Inflammatory macrophage (primary cell): Measurements from ENCODE around the gene KL.

ENCODE experiments used
- DNase-seq, 2 donors: peaks; one replicate each; pipeline ENCODE4 v3.0.0-alpha.2; 2020 to 2022

The KL gene

DNA sequence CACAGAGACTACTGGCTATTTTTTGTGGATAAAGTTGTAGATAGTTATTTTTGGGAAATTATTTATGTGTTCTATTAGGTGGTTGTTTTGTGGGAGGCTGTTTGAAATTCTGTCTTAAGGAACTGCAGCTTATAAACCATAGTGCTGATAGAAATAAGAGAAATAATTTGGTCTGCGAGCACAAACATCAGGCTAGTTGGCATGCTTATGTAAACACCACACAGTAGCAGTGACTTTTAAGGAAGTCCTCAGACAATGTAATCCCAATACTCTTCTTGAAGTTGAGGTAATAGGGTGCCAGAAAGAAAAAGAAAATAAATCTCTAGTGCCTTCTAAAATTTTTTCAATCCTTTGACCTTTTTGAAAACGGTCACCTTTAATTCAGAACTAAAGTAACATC is 23.9 kb downstream of the KL start:
- no peak for DNase-seq

DNA sequence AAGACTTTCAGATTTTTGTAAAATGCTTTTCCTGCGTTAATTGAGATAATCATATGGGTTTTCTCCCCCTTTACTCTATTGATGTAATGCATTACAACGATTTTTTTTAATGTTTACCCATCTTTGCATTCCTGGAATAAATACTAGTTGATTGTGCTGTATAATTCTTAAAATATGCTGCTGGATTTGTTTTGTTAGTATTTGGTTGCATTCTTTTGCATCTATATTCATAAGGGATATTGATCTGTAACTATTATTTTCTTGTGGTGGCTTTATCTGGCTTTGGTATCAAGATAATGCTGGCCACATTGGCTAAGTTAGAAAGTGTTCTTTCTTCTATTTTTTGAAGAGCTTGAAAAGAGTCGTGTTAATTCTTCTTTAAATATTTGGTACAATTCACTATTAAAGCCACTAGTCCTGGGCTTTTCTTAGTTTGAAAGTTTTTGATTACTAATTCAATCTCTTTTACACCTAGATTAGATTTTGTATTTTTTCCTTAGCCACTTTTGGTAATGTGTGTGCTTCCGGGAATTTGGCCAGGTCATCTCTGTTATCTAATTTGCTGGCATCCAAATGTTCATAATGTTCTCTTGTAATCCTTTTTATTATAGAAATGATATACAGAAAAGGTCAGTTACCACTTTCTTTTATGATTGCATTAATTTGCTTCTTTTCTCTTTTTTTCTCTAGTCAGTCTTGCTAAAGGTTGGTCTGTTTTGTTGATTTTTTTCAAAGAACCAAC is 29.8 kb downstream of the KL start:
- DNase-seq, result no peak

DNA sequence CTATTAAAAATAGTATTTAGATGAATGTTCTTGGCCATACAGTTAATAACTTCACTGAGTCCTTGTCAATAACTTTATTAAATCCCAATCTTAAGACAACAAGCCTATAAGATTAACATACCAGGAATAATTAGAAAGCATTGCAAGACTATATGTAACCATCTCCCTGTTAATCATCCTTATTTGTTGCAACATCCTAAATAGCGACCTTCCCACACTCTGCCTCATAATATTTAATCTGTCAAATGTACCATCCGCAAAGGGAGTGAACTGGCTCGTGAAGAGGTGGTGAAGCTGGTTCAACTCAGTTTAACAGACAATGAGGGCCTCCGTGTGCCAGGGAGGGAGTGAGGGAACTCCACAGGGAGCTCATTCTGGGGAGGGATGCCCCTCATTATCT is 33.9 kb downstream of the KL start:
- DNase-seq, result no peak

DNA sequence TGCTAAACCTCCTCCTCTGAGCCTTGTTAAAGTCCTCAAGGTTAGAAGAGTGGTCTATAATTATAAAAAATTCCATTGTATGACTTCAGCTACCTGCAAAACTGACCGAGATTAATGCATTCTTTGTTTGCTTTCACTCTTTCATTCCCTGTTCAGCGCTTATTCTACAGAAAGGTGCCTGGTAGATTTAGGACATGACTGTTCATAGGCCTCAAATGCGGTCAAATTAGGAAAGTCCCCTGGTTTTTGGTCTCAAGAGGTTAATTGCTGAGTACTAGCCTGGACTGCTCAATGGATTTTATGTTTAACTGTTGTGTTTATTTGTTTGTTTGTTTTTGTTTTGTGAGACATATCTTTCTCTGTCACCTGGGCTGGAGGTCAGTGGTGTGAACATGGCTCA is 35.4 kb downstream of the KL start:
- no peak for DNase-seq

DNA sequence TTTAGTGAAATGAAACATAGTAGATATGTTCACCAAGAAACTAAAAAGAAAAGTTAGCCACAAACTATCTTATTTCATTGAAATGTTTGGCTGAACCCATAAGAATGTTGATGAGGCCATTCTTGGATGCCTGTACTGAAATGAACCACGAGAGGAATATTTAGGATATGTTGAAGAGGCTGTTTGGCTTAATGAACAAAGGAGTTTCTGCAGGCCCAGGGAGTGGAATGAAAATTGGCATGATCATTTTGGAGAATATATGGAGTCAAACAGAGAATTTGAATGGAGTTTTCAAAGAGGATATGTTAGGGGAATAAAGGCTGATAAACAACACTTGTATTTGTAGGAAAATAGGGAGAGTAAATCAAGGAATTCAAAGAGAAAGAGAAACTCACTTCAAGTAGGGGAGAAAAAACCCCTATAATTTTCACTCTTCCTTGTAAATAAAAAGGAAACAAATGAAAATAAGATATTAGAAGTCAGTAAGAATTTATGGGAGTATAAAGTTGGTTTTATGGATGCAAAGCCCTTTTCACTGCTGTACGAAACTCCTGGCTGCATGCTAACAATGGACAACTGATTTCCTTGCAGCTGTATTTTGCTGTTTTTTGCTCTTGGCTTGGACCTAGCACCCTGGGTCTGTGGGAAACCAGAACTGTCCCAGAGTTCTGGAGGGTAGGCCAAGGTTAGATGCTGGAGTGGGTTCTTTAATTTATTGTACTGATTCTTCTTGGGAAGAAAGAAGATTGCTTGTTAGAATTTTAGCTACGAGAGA is 36.5 kb downstream of the KL start:
- DNase-seq, result no peak

DNA sequence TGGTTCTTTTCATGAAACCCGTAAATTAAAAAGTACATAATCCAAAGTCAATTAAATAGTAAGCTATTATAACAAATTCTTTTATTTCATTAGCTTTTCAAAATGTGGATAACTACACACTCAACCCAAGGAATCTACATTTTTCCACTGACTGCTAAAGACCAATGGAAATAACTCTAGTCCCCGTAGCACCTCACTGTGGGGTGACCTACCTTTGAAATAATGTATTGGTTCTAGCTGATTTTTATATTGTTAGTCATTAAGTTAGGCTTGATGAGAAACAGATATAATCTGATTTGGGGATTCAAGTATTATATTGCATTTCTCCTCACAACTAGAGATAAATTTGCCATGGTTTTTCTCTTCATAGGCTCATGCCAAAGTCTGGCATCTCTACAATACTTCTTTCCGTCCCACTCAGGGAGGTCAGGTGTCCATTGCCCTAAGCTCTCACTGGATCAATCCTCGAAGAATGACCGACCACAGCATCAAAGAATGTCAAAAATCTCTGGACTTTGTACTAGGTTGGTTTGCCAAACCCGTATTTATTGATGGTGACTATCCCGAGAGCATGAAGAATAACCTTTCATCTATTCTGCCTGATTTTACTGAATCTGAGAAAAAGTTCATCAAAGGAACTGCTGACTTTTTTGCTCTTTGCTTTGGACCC is 37.3 kb downstream of the KL start:
- DNase-seq, result no peak

DNA sequence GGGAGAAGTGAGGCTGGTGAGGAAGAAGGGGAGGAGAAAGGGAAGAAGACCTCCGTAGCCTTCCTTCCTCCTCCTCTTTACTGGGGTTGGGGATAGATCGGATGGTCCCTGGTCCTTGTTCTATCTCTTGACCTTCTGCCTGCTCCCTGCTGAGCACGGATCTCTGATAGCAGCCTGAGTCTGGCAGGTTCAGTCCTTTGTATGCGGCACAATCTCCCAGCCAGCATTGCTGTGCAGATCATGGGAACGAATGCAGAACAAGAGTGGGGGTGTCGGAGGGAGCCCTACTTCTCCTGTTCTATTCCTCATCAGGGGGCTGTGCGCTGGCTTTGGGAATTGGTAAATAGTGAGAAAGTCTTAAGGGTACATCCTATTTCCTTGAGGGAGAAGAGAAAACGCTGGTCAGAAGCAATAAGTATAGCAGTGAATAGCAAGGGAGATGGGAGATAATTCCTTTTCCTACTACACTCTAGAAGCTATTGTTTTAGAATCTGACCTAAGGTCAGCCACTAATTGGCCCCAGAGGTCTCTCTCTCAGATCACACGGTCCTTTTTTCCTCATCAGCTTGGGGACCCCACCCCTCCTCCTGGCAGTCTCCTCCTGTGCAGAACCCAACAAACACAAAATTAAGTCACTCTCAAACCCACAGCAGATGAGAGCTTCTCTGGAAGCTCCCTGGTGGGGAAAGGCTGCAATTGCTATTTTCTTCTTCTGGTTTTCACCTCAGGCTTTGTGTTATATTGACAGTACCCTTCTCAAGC is 41.0 kb downstream of the KL start:
- DNase-seq, result no peak

DNA sequence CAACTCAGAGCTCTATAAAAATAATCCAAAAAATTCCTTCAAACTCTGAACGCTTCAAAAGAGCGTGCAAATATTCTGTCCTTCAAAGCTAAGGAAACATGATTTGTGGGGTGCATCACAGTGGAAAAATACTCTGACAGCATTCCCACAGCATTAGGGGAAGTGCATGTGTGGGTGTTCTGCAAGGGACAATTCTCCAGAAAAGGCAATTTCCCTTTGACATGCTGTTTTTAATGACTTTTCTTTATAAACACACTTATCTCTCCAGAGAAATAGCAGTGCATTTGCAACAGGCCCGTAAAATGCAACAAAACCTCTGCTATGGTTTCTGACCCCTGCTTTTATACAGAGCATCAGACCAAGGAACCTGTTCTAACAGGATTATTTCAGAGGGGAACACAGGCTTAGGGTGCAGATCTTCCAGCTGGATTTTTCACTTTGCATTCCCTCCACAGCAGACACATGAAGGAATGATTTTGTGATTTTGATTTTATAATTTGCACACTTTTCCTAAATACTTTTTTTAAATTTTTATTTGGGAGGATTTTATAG is 42.6 kb downstream of the KL start:
- peak in 1 of 2 donors; percentile 46 for DNase-seq

DNA sequence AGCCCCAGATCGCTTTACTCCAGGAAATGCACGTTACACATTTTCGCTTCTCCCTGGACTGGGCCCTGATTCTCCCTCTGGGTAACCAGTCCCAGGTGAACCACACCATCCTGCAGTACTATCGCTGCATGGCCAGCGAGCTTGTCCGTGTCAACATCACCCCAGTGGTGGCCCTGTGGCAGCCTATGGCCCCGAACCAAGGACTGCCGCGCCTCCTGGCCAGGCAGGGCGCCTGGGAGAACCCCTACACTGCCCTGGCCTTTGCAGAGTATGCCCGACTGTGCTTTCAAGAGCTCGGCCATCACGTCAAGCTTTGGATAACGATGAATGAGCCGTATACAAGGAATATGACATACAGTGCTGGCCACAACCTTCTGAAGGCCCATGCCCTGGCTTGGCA is 44.6 kb downstream of the KL start:
- no peak for DNase-seq

DNA sequence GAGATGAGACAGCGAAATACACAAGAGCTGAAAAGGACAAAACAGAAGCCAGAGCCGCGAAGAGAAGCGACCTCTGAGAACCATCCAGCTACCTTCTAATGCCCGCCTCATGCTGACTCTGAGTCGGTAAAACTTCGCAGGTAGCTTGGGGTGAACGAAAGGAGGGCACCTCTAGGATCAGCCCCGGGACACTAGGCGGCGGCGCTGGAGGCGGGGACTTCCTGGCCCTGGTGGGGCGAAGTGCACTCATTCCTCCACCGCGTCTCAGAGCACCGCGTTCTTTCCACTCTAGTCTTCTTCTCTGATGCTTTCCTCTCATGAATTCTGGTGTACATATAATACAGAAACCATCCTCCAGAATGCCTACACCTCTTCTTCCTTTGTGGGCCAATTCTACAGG is 50.1 kb downstream of the KL start:
- no peak for DNase-seq

DNA sequence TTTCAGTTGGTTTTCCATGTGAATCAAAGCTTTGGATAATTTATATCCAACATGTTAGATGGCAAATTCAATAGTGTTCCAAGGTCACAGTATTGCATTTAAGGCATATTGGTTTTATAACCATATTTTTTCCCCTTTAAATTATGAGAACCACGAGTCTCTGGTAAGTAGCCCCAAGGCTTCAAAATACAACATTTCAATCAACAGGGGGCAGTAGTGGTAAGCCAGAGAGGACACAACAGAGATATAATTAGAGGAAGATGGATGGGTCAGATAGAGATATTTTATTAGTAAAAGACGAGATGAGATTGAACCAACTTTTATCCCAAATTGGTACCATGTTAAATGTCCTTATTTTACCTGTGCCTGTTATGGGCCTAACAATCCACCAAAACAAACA is 53.1 kb downstream of the KL start:
- peak; percentile 25 to 32 for DNase-seq

DNA sequence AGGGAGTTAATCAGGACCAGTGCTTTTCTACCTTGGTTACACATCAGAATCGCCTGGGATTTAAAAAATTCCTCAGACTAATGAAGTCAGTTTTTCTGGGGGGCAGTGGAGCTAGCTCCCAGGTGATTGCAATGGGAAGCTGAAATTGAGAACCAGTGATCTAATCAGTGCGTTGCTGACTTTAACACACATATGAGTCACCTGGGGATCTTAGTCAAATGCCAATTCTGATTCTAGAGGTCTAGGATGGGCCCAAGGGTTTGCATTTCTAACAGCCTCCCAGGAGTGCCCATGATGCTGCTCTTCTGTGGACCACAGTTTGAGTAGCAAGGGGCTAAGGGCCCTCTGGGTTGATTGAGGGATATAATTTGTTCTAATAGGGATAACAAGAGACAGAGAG is 54.5 kb downstream of the KL start:
- DNase-seq, result no peak

DNA sequence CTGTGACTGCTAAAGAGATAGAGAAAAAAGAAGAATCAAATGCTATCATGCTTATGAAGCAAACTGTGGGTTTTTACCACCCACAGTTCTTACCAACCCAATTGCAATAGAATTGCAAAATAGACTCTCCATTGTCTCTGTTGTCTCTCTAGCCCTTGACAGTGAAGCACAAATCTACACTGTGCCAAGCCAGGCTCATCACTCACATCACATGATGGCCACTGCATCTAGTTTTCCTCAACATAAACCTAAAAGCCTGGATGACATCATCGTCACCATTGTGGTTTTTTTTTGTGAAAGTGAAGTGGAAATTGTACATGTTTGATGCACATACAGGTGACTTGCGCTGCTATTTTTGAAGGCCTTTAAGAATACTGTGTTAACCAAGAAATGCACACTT is 56.1 kb downstream of the KL start:
- peak; percentile 77 to 81 for DNase-seq

DNA sequence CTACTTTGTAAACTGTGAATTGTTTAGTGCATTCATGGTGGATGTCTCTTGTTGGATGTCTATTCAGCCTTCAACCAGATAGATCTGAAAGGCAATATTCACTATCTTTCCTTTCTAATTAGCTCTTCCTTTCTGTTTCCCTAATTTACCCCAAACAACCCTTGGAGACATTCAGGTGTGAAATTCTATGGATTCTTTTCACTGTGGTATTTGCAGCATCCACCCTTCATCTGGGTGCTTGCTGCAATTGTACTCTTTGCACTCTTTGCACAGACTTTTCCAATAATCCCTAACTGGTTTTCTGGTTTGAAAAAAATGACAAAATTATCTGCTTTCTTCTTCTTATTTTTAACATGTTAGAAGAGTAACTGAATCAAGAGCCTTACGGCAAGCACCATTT is 56.5 kb downstream of the KL start:
- no peak for DNase-seq

DNA sequence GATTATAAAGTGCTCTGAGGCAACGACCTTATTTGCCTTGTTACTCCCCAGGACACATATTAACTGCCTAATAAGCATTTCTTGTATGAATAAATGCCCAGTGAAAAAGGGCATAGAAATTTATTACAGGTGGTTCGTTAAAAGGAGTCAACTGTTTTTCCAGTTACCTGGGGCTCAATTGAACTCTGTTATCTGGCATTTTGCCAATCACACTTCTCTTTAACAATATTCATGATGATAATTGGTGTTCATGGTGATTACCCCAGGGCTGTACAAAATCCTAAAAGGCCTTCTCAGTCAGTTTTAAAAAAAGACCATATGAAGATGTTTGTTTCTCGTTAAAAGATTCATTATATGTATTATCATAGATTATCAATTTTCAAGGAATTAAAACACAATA is 57.1 kb downstream of the KL start:
- DNase-seq, result no peak

DNA sequence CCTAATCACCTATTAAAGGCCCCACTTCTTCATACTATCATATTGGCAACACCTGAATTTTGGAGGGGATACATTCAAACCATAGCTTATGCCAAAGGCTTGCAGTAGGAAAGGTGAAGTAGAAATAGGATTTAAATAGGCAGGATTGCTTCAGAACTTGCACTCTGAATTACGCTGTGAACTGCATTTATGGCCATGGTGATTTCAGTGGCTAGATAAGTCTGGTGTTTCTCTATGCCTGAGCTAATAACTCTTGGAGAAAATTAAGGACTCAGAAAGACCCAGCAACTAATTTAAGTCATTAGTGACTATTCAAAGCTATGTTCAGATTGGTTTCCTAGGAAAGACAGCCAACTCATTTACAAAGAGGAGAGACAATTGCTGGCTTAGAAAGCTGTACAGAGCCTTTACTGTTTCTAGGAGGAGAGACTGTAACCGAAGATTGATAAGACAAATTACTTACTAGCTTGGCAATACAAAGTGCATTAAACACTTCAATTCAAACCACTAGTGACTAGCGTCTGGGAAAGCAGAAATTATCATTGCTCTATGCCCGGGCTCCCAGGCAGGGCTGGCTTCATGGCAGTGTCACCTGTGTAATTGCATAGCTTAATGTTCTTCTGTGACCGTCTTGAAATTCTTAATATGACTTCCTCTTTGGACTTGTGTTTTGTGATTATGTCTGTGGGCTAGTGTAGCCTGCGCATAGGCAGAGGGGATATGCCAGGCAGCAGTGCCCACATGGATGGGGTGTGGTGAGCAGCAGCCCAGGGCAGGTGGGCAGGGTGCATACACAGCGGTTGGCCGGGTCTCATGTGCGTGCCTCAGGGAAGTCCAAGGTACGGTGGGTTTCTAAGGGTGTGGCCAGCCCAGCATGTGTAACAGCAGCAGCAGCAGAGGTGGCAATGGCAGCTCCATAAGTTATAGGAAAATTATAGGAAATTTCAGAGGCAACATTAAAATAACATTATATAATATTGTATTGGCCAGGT is 60.1 kb downstream of the KL start:
- DNase-seq, result no peak

DNA sequence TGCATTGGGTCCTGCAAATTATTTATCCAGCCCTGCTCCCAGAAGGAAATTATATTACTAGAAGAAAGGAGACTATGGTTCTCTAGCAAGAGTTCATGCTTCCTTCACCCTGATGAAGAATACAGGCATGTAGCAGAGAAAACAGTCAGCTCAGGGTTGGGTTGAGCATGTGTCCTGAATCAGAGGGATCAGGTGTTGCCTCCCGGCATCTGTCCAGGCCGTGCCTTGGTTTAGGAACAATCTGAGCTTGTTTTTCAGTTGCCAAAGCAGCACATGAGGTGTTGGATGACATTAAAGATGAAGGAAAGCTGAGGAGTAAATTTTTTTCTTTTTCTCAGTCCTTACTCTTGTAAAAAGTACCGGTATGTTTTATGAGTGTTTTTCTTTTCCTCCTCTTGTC is 62.0 kb downstream of the KL start:
- DNase-seq, result no peak

DNA sequence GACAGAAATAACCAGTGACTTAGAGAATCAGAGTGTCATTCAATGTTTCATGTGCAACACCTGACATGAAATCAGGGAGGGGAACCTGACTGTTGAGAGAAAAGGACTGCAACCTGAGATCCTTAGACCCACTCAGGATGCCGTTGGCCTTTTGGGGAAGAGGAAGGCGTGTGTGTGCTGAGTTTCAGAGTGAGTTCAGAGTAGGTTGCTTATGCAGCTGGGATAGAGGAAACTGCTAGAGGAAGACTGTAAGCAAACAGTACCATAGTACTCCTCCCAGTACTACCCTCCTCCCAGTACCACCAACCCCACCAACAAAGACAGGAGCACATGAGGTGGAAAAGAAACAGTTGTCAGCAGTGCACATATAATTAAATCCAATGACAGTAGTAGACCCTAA is 63.7 kb downstream of the KL start:
- DNase-seq, result peak; percentile 29 to 41

DNA sequence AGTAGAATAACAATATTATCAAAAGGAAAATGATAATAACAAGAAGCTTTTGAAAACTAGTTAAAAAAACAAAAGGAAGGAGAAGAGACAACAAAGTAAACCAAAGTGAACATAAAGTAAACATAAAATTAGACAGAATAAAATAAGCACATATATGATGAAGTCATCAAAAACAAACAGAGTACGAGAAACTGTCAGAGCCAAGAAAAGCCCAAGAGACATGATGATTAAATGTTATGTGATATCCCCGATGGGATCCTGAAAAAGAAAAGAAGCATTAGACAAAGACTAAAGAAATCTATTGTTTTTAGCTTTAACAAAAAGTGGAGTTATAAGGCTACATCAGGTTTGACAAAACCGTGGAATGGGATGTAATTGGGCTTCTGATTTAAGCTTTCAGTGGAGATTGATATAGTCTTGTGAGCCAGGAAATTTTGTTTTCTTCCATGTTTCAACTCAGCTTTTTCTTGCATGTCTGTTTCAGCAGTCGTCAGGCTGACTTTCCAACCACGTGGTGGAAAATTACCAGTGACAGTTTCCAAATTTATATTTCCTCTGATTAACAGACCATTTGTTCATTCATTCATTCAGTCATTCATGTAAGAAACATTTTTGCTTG is 64.9 kb downstream of the KL start:
- no peak for DNase-seq

DNA sequence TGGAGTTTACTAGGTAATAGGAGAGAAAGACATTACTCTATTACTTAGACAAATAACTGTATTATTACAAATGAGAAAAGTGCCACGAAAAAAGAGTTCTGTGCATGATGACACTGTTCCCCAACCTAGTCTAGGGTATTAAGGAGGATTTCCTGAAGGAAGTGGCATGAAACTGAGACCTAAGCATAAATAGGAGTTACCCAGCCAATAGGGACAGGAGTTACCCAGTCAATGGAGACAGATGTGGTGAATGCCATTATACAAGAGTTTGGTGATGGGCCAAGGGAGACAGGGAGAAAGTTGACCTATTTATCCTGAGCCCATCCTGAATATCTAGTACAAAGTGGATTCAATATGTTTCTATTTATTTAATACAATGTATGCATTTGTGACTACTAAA is 65.4 kb downstream of the KL start:
- no peak for DNase-seq

DNA sequence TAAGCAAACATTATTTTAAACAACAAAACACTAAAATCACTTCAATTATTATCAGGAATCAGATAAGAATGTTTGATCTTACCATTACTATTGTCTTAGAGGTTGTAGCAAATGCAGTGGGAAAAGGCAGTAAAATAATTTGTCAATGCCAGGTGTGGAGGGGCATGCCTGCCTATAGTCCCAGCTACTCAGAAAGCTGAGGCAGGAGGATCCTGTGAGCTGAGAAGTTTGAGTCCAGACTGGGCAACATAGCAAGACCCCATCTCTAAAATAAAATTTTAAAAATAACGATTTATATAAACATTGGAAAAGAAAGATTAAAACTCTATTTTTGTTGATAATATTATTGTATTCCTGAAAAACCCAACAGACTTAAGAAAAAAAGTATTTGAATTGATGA is 66.8 kb downstream of the KL start:
- DNase-seq, result no peak
